SK-N-MC (cell line): ENCODE results near the gene LMOD1.

ENCODE experiments used
- EZH2 ChIP-seq: fragments of 200-600 bp; sonication (generic); IDR thresholded peaks from one replicate; pipeline ENCODE4 v1.6.1; 2017; ENCODE audit warnings: antibody characterized with exemption
- POLR2AphosphoS5 ChIP-seq: IDR thresholded peaks from 2 replicates; pipeline ENCODE4 v1.6.1; 2012; ENCODE audit warnings: mild to moderate bottlenecking, low read depth, low read length, borderline replicate concordance

- TF ChIP-seq POLR2AphosphoS5 (no peak), EZH2 (no peak)
These were observed 60.1 kb downstream of the LMOD1 start for GRCh38 chr1:201886103-201886885.
